IMR-90 (cell line): Measurements from ENCODE around the gene PDIA2. TPM values are rescaled to one million over a fixed set of nuclear protein-coding genes. Genes with fewer than 3 reads are reported as not detected.

Experiments
- ATAC-seq: fragments of 200-7000 bp; cut with Tn5 transposase; 2 replicates; pipeline ENCODE4 v1.9.1; 2020; ENCODE audit warnings: low read depth, mild to moderate bottlenecking, moderate library complexity
- BruUV-seq: library from RNA; stranded (reverse); fragments of 400-500 nt; replicated peaks from 2 replicates; lab custom pipeline; 2021; lab: Mats Ljungman, UMichigan
- CTCF ChIA-PET: fragments of 300-600 bp; formaldehyde crosslinking; extraction: SDS; loops from one replicate; lab custom pipeline; 2021; ENCODE audit warnings: antibody characterized with exemption; lab: Yijun Ruan, JAX
- POLR2A ChIA-PET: fragments of 300-600 bp; sonication (Branson Sonifier 250); formaldehyde crosslinking; loops from one replicate; lab custom pipeline; 2022; ENCODE audit warnings: antibody characterized with exemption; ENCODE audit not compliant: unreplicated experiment; lab: Charles Lee
- DNase-seq: peaks from one replicate; pipeline ENCODE4 v3.0.0; 2013
- H2AFZ ChIP-seq: replicated peaks from 2 replicates; pipeline ENCODE3; 2013; ENCODE audit warnings: low read length, mild to moderate bottlenecking; ENCODE audit not compliant: poor library complexity
- H2AK5ac ChIP-seq: 2 replicates; pipeline ENCODE4 v1.6.1; 2013; ENCODE audit warnings: low read depth, low read length, inconsistent platforms
- H2AK9ac ChIP-seq: replicated peaks from 2 replicates; pipeline ENCODE3; 2013; ENCODE audit warnings: mild to moderate bottlenecking, low read depth, low read length, moderate library complexity; ENCODE audit not compliant: poor library complexity
- H2BK120ac ChIP-seq: 2 replicates; pipeline ENCODE4 v1.6.1; 2013; ENCODE audit warnings: low read depth, low read length, inconsistent platforms
- H2BK15ac ChIP-seq: 3 replicates; pipeline ENCODE4 v1.6.1; 2013; ENCODE audit warnings: low read depth, low read length, inconsistent platforms
- H2BK20ac ChIP-seq: 2 replicates; pipeline ENCODE4 v1.6.1; 2013; ENCODE audit warnings: low read depth, mild to moderate bottlenecking, inconsistent platforms, low read length, moderate library complexity
- H2BK5ac ChIP-seq: 2 replicates; pipeline ENCODE4 v1.6.1; 2013; ENCODE audit warnings: mild to moderate bottlenecking, low read depth, low read length, inconsistent platforms; ENCODE audit not compliant: poor library complexity, severe bottlenecking
- H3K14ac ChIP-seq: replicated peaks from 2 replicates; pipeline ENCODE4 v1.6.1; 2013; ENCODE audit warnings: low read depth, low read length, inconsistent platforms
- H3K18ac ChIP-seq: 2 replicates; pipeline ENCODE4 v1.6.1; 2013; ENCODE audit warnings: low read depth, low read length, control low read depth
- H3K23ac ChIP-seq: 2 replicates; pipeline ENCODE4 v1.6.1; 2013; ENCODE audit warnings: low read depth, low read length, inconsistent platforms
- H3K27ac ChIP-seq: 2 replicates; pipeline ENCODE4 v1.5.1; 2013; ENCODE audit warnings: mild to moderate bottlenecking, control low read depth, low read length; ENCODE audit not compliant: insufficient read depth
- H3K27me3 ChIP-seq: 2 replicates; pipeline ENCODE4 v1.6.1; 2013; ENCODE audit warnings: low read length; ENCODE audit not compliant: control insufficient read depth, insufficient read depth
- H3K36me3 ChIP-seq: 2 replicates; pipeline ENCODE4 v1.6.1; 2013; ENCODE audit warnings: low read length, mixed read lengths; ENCODE audit not compliant: control insufficient read depth, insufficient read depth
- H3K4ac ChIP-seq: 2 replicates; pipeline ENCODE4 v1.6.1; 2013; ENCODE audit warnings: low read depth, low read length, inconsistent platforms
- H3K4me1 ChIP-seq: 2 replicates; pipeline ENCODE4 v1.6.1; 2013; ENCODE audit warnings: low read length, mixed read lengths; ENCODE audit not compliant: control insufficient read depth, insufficient read depth
- H3K4me2 ChIP-seq: 2 replicates; pipeline ENCODE4 v1.6.1; 2013; ENCODE audit warnings: low read depth, mild to moderate bottlenecking, control low read depth, low read length, moderate library complexity
- H3K4me3 ChIP-seq: 2 replicates; pipeline ENCODE4 v1.5.1; 2013; ENCODE audit warnings: low read depth, mild to moderate bottlenecking, control low read depth, low read length, moderate library complexity; ENCODE audit not compliant: insufficient read depth
- H3K56ac ChIP-seq: 2 replicates; pipeline ENCODE4 v1.6.1; 2013; ENCODE audit warnings: low read length, inconsistent platforms; ENCODE audit not compliant: insufficient read depth; ENCODE audit errors: extremely low read depth
- H3K79me1 ChIP-seq, 2 experiments: 2 replicates each; pipeline ENCODE4 v1.6.1; 2013; ENCODE audit warnings: low read length in 2 of 2, inconsistent platforms in 1 of 2, low read depth in 1 of 2
- H3K9ac ChIP-seq: 2 replicates; pipeline ENCODE4 v1.6.1; 2013; ENCODE audit warnings: low read depth, low read length, control low read depth
- H3K9me1 ChIP-seq: 2 replicates; pipeline ENCODE4 v1.6.1; 2013; ENCODE audit warnings: low read length, inconsistent platforms; ENCODE audit not compliant: insufficient read depth
- H3K9me3 ChIP-seq: 2 replicates; pipeline ENCODE4 v1.6.1; 2013; ENCODE audit warnings: low read length; ENCODE audit not compliant: control insufficient read depth, insufficient read depth
- H4K20me1 ChIP-seq: 2 replicates; pipeline ENCODE4 v1.6.1; 2013; ENCODE audit warnings: low read length, inconsistent platforms; ENCODE audit not compliant: insufficient read depth
- H4K5ac ChIP-seq: 2 replicates; pipeline ENCODE4 v1.6.1; 2013; ENCODE audit warnings: mild to moderate bottlenecking, low read depth, low read length, control low read depth
- H4K8ac ChIP-seq, 2 experiments: 2 replicates each; pipeline ENCODE4 v1.6.1; 2013; ENCODE audit warnings: low read depth in 2 of 2, low read length in 2 of 2, control low read depth in 1 of 2, inconsistent platforms in 1 of 2
- H4K91ac ChIP-seq: 2 replicates; pipeline ENCODE4 v1.6.1; 2013; ENCODE audit warnings: low read depth, low read length, inconsistent platforms; ENCODE audit not compliant: insufficient read depth
- CHD1 ChIP-seq: IDR thresholded peaks from 2 replicates; pipeline ENCODE4 v1.6.1; 2012; ENCODE audit warnings: low read depth, low read length, improper control_type of control experiment
- NFE2L2 ChIP-seq: fragments of 150-350 bp; IDR thresholded peaks from 2 replicates; pipeline ENCODE4 v1.6.1; 2016; ENCODE audit warnings: low read depth, mild to moderate bottlenecking, low read length
- RCOR1 ChIP-seq: IDR thresholded peaks from 2 replicates; pipeline ENCODE4 v1.6.1; 2012; ENCODE audit warnings: mild to moderate bottlenecking, low read length, improper control_type of control experiment; ENCODE audit not compliant: insufficient replicate concordance
- WGBS, 2 experiments: methylation state at CpG; one replicate each; pipeline versions ENCODE4 v1.1.5 to v1.1.7; 2013; ENCODE audit warnings: missing lambda C conversion rate in 2 of 2; ENCODE audit not compliant: insufficient read length in 1 of 2; ENCODE audit errors: extremely low coverage in 2 of 2; 5-methylcytosine and 5-hydroxymethylcytosine counted together
- dilution Hi-C: fragments of 300-500 bp; cut with HindIII; formaldehyde crosslinking; loops from one replicate; pipeline ENCODE4 v1.14.3; 2018; ENCODE audit warnings: low sequenced_read_pairs; ENCODE audit not compliant: unreplicated experiment
- in situ Hi-C: fragments of 300-500 bp; cut with MboI; formaldehyde crosslinking; loops from 3 replicates; pipeline ENCODE4 v1.14.3; 2019; ENCODE audit warnings: low sequenced_read_pairs, inconsistent platforms, mixed read lengths
- intact Hi-C: fragments of 100-400 bp; cut with micrococcal nuclease; formaldehyde crosslinking; loops from 2 replicates; pipeline ENCODE4 v1.10.0; 2022
- polyA plus RNA-seq, 3 experiments: library from polyadenylated mRNA; depleted of rRNA; stranded (reverse); fragments of >200 nt; gene quantifications; 2 replicates each; pipeline ENCODE4 v1.2.3, GENCODE V29; 2012; ENCODE audit warnings: low replicate concordance in 1 of 3
- total RNA-seq: library from RNA; depleted of rRNA; stranded (reverse); fragments of >200 nt; gene quantifications from 2 replicates; pipeline ENCODE4 v1.2.3, GENCODE V29; 2012
- TF ChIP-seq, protein P1 (sequence below): conservative IDR thresholded peaks from 2 replicates; pipeline ENCODE4 v1.5.1; 2012; ENCODE audit warnings: mild to moderate bottlenecking, low read depth, low read length, improper control_type of control experiment

The PDIA2 gene
- total and polyA plus RNA-seq, 2 of the 4 experiments (the other 2 are of a cell fraction), result 0.17 TPM; not detected in 1

DNA sequence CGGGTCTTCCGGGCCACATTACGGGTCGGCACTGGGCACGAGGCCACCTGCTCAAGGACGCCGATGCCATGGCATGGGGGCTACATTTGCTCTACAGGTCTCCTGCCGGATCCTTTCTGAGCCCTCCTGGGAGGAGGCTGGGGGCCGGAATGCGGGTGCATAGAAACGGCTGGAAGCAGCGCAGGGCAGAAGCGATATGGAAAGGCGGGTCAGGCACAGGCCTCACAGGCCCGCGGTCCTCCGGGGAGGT lies 41.2 kb downstream of the PDIA2 start:
- Histone ChIP-seq H3K56ac (no peak overlapping the region), H3K27ac (no peak overlapping the region), H3K79me1 (peaks cover 33 to 73% of the 10 kb centered on the region in 2 experiments), H3K14ac (no peak overlapping the region), H4K5ac (no peak overlapping the region), H2AFZ (no peak overlapping the region), H3K18ac (no peak overlapping the region), H3K4me3 (no peak overlapping the region), H3K27me3 (no peaks in the 10 kb centered on the region), H3K4me1 (peaks cover 9% of the 10 kb centered on the region), H2AK9ac (no peak overlapping the region), H3K36me3 (peaks cover 4% of the 10 kb centered on the region), H2AK5ac (no peak overlapping the region), H3K9me1 (peaks cover 26% of the 10 kb centered on the region), H4K8ac (no peak overlapping the region), H2BK5ac (no peak overlapping the region), H3K4ac (no peak overlapping the region), H3K9ac (no peak overlapping the region), H2BK120ac (no peak overlapping the region), H3K9me3 (no peaks in the 10 kb centered on the region), H3K23ac (no peak overlapping the region), H3K4me2 (no peak overlapping the region), H4K20me1 (peaks cover 85% of the 10 kb centered on the region), H4K91ac (no peak overlapping the region), H2BK20ac (no peak overlapping the region), H2BK15ac (no peak overlapping the region)
- no TSS peak for BruUV-seq
- in situ Hi-C loops, result no loop called here
- intact Hi-C loops, result no loop called here
- ATAC-seq (no peak), DNase-seq (no peak)
- WGBS, 2 experiments, result 86% methylated on average over 17 of the region's 17 CpGs; no CpG with 5 or more reads in 1 of the 2 experiments
- dilution Hi-C loops, result no loop called here
- ChIA-PET POLR2A (no interaction called here), CTCF (no interaction called here)
- TF ChIP-seq NFE2L2 (no peak), CHD1 (no peak), RCOR1 (no peak)
- TF ChIP-seq, protein P1, sequence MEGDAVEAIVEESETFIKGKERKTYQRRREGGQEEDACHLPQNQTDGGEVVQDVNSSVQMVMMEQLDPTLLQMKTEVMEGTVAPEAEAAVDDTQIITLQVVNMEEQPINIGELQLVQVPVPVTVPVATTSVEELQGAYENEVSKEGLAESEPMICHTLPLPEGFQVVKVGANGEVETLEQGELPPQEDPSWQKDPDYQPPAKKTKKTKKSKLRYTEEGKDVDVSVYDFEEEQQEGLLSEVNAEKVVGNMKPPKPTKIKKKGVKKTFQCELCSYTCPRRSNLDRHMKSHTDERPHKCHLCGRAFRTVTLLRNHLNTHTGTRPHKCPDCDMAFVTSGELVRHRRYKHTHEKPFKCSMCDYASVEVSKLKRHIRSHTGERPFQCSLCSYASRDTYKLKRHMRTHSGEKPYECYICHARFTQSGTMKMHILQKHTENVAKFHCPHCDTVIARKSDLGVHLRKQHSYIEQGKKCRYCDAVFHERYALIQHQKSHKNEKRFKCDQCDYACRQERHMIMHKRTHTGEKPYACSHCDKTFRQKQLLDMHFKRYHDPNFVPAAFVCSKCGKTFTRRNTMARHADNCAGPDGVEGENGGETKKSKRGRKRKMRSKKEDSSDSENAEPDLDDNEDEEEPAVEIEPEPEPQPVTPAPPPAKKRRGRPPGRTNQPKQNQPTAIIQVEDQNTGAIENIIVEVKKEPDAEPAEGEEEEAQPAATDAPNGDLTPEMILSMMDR, result no peak
